ENCODE results near the gene IGFBP5.

Gene IGFBP5

DNA sequence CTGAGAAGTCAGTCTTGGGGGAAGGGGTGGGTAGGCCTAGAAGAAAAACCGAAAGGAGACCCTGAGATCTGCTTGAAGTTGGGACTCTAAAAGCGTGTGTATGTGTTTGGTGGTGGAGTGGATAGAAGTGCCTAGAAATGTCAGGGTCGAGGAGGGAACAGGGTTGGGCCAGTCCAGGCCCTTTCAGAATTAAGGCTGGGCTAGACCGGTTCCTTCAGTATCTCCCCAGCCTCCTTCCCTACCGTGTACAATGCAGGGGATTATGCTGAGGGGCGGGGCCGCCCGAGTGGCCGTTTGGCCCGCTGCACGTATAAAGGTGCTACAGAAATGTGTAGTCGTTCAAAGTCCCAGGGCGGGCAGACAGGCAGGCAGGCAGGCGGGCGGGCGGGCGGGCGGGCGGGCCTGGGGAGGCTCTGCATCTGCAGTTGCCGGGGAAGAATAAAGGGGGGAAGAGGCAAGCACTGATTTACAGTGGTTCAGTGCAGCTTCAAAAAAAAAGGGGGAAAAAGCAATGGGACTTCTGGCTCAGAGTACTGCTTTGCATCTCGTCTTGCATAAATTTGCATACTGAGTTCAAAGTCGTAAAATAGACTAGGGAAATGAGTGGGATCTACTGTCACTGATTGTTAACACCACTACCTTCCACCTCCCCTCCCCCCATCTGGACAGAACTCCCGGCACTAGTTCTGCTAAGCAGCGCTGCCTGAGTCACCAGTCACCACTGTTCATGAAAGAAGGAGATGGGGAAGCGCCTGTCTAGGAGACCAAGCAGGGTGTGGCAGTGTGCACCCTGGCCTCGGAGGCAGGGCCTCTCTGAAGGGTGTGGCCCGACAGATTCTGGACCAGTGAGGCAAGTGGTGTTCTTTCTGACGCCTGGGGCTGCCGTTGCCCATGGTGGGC lies 58.5 kb downstream of the IGFBP5 start:
- no peak for DNase-seq

- DNase-seq, result no peak
Observed at GRCh38 chr2:216635701-216636550, 59.4 kb downstream of the IGFBP5 start.

- no peak for DNase-seq
Observed at GRCh38 chr2:216635171-216635570, 60.2 kb downstream of the IGFBP5 start.

- DNase-seq, result no peak
Observed at GRCh38 chr2:216634370-216635148, 60.8 kb downstream of the IGFBP5 start.

- DNase-seq, result no peak
Observed at GRCh38 chr2:216633616-216634369, 61.6 kb downstream of the IGFBP5 start.

- peak in 1 of 5 experiments; percentile 50 for DNase-seq
Observed at GRCh38 chr2:216632952-216633615, 62.3 kb downstream of the IGFBP5 start, which contains the start of gene IGFBP2. TSS of gene IGFBP2 (plus strand) at chr2:216633420. CDS start at chr2:216633524, 104 bp downstream.

GRCh38 chr2:216632346-216632951 lies 62.9 kb downstream of the IGFBP5 start:
- no peak for DNase-seq

DNA sequence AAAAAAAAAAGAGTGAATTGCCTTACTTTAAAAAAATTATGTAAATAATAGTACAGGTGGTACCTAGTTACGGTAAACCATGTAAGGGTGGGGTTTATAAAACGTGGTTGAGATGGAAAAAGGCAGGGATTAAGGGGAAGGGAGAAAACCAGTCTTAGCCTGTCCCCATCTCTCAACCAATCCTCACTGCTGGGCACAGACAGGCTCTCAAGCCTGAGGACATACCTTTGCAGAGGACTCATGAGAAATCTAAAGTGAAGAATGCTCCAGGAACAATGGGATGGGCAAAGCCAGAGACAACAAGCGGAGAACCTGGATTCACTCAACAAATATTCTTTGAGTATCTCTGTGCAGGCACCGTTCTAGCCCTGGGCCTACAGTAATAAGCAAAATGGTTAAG lies 65.6 kb downstream of the IGFBP5 start:
- no peak for DNase-seq

- DNase-seq, result no peak
Observed at GRCh38 chr2:216626875-216627245, 68.5 kb downstream of the IGFBP5 start.

- DNase-seq, result no peak
Observed at GRCh38 chr2:216626168-216626874, 69.0 kb downstream of the IGFBP5 start.

GRCh38 chr2:216624251-216624650 lies 71.1 kb downstream of the IGFBP5 start:
- DNase-seq, result no peak

GRCh38 chr2:216622526-216622925 lies 72.8 kb downstream of the IGFBP5 start:
- no peak for DNase-seq

Data from T-helper 2 cell (primary cell).